COLO829 (cell line): ENCODE data around the gene BCOR.

Source experiments
- DNase-seq: peaks from one replicate; pipeline ENCODE4 v3.0.0; 2012; ENCODE audit warnings: low spot score

BCOR gene

GRCh38 chrX:40062525-40063155 lies 35.1 kb downstream of the BCOR start:
- DNase-seq: no peak

GRCh38 chrX:40061871-40062524 lies 35.8 kb downstream of the BCOR start:
- no peak for DNase-seq

GRCh38 chrX:40061005-40061404 lies 36.8 kb downstream of the BCOR start:
- no peak for DNase-seq

- DNase-seq: no peak
These were observed 37.4 kb downstream of the BCOR start for GRCh38 chrX:40060356-40060845.

DNA sequence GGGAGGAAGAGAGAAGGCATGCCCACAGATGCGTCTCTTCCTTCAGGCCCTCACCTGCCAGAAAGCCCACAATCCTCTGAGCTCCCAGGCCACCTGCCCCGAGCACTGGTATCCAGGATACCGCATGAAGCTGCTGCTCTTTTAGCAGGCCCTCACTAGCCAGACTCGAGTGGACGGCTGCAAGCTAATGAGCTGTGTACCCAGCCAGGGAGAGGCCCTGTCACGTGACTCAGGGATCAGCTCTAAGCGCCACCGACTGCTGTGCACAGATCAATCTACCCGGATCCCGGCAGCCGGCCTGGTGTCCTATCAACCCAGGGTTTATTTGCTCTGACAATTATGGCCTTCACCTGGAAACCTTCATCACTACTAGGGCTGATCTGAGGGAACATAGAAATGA lies 39.0 kb downstream of the BCOR start:
- no peak for DNase-seq

DNA sequence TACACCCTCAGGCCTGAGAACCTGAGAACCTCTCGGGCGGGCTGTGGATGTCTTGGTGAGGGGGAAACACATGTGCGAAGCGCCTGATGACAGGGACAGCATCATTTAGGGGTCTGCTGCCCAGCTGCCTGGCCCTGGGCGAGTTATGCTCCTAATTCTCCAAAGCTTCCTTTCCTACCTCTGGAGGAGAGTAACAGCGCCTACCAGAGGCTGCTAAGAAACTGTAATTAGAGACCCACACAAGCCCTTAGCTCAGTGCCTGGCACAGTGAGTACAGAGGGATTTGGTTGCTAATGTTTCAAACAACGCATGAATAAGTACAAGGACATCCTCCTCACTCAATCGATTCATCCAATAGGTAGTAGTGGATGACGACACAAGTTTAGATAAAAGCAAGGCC lies 40.4 kb downstream of the BCOR start:
- DNase-seq: no peak

DNA sequence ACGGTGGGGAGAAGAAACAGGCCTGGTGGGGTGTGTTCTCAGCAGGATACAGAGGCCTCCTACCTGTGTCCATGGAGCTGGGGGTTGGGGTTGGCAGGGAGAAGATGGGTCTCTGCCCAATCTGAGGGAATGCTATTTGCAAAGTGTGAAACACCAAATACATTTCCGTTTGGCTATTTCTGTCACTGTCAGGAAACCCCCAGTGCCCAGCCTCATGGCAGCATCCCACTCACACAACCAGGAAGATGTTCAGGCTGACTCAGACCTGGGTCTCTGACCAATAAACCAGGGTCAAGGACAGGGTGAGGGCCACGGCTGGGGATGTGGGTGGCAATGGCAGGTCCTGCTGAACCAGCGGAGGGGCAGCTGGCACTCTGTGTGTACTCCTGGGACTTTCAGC lies 41.3 kb downstream of the BCOR start:
- DNase-seq: no peak

- no peak for DNase-seq
These were observed 42.3 kb downstream of the BCOR start for GRCh38 chrX:40055495-40055894.

GRCh38 chrX:40054793-40055192 lies 43.0 kb downstream of the BCOR start:
- DNase-seq: no peak

- DNase-seq: no peak
These were observed 47.2 kb downstream of the BCOR start for GRCh38 chrX:40050532-40050931.

DNA sequence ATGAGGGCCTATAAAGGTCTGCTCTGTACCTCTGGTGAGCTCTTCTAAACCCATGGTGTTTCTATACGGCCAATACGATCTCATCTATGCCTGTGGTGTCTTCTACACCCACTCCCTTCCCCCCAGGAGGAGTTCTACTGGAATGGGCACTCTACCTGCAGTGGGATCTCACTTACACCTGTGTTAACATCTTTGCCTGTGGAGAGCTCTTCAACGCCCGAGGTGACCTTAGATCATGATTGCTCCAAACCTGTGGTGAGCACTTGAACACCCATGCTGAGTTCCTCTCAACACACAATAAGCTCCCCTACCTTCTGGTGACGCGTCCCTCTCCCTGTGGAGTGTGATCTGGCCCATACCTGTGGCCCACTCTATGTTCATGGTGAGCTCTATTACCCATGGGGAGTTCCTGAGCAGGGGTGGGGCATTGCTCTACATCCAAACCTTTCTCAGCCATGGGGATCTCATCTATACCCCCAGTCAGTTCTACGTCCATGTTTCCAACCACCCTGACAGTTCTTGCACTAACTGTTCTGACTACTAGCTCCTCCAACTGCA lies 48.6 kb downstream of the BCOR start:
- no peak for DNase-seq

GRCh38 chrX:40047485-40047884 lies 50.3 kb downstream of the BCOR start:
- DNase-seq: no peak

DNA sequence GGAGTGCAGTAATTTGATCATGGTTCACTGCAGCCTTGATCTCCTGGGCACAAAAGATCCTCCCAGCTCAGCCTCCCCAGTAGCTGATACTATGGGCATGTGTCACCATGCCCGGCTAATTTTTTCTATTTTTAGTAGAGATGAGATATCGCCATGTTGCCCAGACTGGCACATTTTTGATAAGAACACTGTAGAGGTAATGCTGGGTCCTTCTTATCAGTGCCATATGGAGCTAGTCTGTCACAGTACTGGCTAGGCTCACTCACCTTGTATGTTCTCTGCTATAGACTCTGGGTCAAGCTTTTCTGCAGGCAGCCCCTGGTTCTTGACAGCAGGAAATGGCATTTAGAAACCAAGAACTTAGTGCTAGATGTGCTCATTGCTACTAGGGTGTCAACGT lies 53.9 kb downstream of the BCOR start:
- DNase-seq: no peak

DNA sequence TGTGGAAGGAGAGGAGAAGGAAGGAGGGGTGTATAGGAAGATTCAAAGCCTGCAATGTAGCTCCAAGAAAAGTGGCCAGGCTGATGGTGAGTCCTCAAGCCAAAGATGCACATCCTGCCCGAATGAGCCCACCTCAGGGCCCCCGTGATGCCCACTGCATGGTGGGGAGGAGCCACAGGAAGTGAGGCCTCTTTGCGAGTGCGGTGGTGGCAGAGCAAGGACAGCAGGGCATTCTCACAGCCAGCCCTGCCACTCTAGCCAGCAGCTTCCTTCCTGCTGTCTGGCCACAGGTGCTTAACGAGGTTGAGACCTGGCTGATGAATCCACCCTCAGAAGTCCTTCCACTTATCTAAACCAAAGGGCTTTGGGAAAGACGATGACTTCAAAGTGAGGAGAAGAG lies 55.8 kb downstream of the BCOR start:
- no peak for DNase-seq

GRCh38 chrX:40040686-40041461 lies 56.9 kb downstream of the BCOR start:
- no peak for DNase-seq

DNA sequence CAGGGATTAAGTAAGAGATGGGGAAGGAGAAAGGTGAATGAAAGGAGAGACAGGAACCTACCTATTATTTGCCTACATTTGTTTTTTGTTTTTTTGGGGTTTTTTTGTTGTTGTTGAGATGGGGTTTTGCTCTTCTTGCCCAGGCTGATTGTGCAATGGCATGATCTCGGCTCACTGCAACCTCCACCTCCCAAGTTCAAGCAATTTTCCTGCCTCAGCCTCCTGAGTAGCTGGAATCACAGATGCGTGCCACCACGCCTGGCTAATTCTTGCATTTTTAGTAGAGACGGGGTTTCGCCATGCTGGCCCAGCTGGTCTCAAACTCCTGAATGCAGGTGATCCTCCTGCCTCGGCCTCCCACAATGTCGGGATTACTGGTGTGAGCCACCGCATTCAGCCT lies 57.9 kb downstream of the BCOR start:
- DNase-seq: no peak

DNA sequence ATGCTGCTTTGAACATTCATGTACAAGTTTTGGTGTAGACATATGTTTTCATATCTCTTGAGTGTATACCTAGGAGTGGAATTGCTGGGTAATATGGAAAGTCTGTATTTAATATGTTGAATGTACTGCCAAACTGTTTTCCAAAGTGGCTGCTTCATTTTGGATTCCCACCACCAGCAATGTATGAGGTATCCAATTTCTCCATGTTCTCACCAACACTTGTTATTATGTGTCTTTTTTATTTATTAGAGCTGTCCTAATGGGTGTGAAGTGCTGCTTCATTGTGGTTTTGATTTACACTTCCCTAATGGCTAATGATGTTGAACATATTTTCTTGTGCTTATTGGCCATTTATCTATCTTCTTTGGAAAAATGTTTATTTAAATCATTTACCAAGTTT lies 60.4 kb downstream of the BCOR start:
- DNase-seq: no peak

DNA sequence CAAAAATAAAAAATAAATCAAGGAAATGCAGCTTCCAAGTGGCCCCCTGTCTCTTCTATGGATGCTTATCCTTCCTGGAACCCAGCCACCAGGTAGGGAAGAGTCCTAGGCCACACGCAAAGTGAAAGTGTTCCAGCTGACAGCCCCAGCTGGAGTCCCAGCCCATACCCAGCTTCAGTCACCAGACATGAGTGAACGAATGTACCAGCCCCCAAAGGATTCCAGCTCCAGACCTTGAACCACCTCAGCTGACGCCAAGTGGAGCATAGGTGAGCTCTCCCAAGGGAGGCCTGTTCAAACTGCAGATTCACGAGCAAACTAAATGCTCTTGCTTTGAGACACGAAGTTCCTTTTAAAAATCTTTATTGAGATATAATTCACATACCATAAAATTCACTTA lies 62.0 kb downstream of the BCOR start:
- no peak for DNase-seq

DNA sequence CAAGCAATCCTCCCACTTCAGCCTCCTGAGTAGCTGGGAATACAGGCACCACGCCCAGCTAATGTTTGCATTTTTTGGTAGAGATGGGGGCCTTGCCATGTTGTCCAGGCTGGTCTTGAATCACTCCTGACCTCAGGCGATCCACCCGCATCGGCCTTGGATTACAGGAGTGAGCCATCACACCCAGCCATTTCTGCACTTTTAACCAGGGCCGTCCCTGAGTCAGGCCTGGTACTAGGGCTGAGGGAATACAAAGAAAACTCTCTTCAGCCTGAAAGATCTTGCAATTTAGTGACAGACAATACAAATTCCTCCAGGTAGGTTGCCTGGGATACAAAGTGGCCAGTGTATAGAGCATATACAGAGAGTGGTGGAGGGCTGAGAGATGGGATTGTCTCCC lies 65.8 kb downstream of the BCOR start:
- no peak for DNase-seq

- no peak for DNase-seq
These were observed 67.6 kb downstream of the BCOR start for GRCh38 chrX:40030205-40030604.

DNA sequence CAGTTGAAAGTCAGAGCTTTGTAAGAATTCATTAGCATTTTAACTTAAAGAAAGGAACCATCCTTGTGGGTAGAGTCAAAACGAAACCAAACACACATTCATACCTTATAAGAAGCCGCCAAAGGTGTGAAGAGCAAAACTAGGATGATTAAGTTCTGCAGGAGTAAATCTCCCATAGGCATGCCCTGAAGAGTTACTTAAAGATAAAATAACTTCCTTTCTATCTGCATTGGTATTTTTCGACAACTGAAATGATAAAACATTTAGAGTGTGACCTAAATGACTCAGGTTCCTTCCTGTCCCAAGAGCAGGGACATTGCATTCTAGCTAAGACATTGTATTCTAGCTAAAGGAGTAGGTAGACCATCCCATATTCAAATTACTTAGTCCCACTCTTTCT lies 75.3 kb downstream of the BCOR start:
- DNase-seq: no peak

- no peak for DNase-seq
These were observed 76.1 kb downstream of the BCOR start for GRCh38 chrX:40021647-40022046.

DNA sequence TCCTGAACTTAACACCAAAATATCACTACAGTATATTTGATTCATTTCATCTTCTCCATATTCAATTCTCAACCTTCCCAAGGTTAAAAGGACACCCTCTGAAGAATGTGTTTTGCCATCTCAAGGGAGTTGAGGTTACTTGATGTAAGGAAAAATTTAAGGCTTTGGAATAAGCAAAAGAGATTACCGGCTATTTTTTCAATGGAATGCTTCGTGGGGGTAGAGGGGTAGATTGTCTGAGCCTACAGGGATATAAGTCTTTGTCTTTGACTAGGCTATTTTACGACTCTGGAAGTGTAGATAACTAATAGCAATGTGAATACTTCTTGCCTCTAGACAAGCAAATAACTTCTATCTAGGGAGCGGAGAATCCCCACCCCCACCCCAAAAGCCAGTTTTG lies 78.2 kb downstream of the BCOR start:
- DNase-seq: no peak
